ENCODE data around the gene ISYNA1.

GRCh38 chr19:18432275-18433014 lies 5.5 kb downstream of the ISYNA1 start:
- TF ChIP-seq CTCF (IDR thresholded peaks at IDR 0.05; ENCODE audit: extremely low read depth in 1 of 2, insufficient read depth in 1 of 2, low read depth in 1 of 2, low read length in 2 of 2) (no peak), POLR2AphosphoS5 (IDR thresholded peaks at IDR 0.05; ENCODE audit: insufficient read depth, low read depth, low read length) (no peak)
